HL-60 (cell line): ENCODE data around the gene PTPRN2.

Experiments
- DNase-seq, 2 experiments: peaks; one replicate each; pipeline ENCODE4 v3.0.0-alpha.2; 2010 to 2020; ENCODE audit warnings: low read depth in 1 of 2, low spot score in 1 of 2
- H3K27ac ChIP-seq: fragments of 250-450 bp; sonication (Bioruptor Pico); replicated peaks from 2 replicates; pipeline ENCODE4 v1.5.1; 2020; ENCODE audit warnings: mild to moderate bottlenecking, moderate library complexity
- H3K27me3 ChIP-seq: fragments of 250-450 bp; sonication (Bioruptor Pico); 2 replicates; pipeline ENCODE4 v1.5.1; 2021; ENCODE audit warnings: mild to moderate bottlenecking, moderate library complexity; ENCODE audit not compliant: insufficient read depth, poor library complexity, severe bottlenecking
- H3K4me3 ChIP-seq: replicated peaks from 2 replicates; pipeline ENCODE4 v1.5.1; 2011; ENCODE audit warnings: mild to moderate bottlenecking, control low read depth, low read length; ENCODE audit not compliant: insufficient read depth
- CTCF ChIP-seq: IDR thresholded peaks from one replicate; pipeline ENCODE4 v1.5.1; 2011; ENCODE audit warnings: low read length, control low read depth, inconsistent platforms; ENCODE audit not compliant: insufficient read depth
- GABPA ChIP-seq: IDR thresholded peaks from 2 replicates; pipeline ENCODE4 v1.6.1; 2012; ENCODE audit warnings: low read depth
- POLR2AphosphoS5 ChIP-seq: IDR thresholded peaks from 2 replicates; pipeline ENCODE4 v1.6.1; 2012; ENCODE audit warnings: low read depth
- REST ChIP-seq: IDR thresholded peaks from 2 replicates; pipeline ENCODE4 v1.6.1; 2012; ENCODE audit warnings: low read depth; ENCODE audit not compliant: insufficient replicate concordance
- SPI1 ChIP-seq: IDR thresholded peaks from 2 replicates; pipeline ENCODE4 v1.6.1; 2012; ENCODE audit warnings: low read depth, mild to moderate bottlenecking, borderline replicate concordance

Gene PTPRN2

GRCh38 chr7:158623241-158623640 lies 35.6 kb upstream of the PTPRN2 start:
- Histone ChIP-seq H3K27ac (no peak overlapping the region), H3K27me3 (no peaks in the 10 kb centered on the region), H3K4me3 (no peak overlapping the region)
- DNase-seq, result no peak
- TF ChIP-seq REST, result no peak
- TF ChIP-seq SPI1, result no peak
- no peak for TF ChIP-seq GABPA
- TF ChIP-seq CTCF, result no peak
- no peak for TF ChIP-seq POLR2AphosphoS5

DNA sequence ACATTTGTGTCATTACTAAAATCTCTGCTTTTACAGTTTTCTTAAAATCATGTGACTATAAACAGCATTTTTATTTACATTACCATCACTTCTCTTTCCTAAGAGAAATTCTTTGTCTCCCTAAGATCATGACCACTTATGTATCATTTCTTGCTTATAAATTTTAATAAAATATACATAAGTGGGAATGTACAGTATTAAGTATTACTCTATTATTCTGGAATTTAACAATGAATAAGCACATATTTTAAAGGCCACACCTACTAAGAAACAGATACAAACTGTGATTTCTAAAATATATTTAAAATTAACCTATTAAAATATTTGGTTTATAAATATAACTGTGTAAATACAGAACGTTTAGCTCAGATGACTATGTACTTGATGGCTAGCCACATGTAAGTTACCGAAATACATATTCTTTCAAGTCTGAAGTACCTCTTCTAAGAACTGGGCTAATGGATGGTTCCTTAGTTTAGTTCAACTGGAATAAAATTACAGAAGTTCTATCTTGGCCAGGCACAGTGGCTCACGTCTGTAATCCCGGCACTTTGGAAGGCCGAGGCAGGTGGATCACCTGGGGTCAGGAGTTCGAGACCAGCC lies 33.3 kb upstream of the PTPRN2 start:
- TF ChIP-seq CTCF (no peak), GABPA (no peak), SPI1 (no peak), POLR2AphosphoS5 (no peak)
- Histone ChIP-seq H3K4me3 (no peak overlapping the region), H3K27me3 (no peaks in the 10 kb centered on the region), H3K27ac (no peak overlapping the region)
- no peak for DNase-seq

GRCh38 chr7:158620418-158620817 lies 32.8 kb upstream of the PTPRN2 start:
- Histone ChIP-seq H3K4me3 (no peak overlapping the region), H3K27ac (no peak overlapping the region), H3K27me3 (no peaks in the 10 kb centered on the region)
- no peak for DNase-seq
- TF ChIP-seq GABPA (no peak), REST (no peak), SPI1 (no peak), CTCF (no peak), POLR2AphosphoS5 (no peak)

GRCh38 chr7:158618745-158619140 lies 31.1 kb upstream of the PTPRN2 start:
- TF ChIP-seq REST (no peak), SPI1 (no peak), GABPA (no peak), CTCF (no peak), POLR2AphosphoS5 (no peak)

More at GRCh38 chr7:158618745-158619140, 31.1 kb upstream of the PTPRN2 start:
- H3K4me3 ChIP-seq, result no peak overlapping the region
- H3K27me3 ChIP-seq, result no peaks in the 10 kb centered on the region
- no peak for DNase-seq
- no peak overlapping the region for H3K27ac ChIP-seq
